ENCODE data around the gene ANGPTL2.

The ANGPTL2 gene

GRCh38 chr9:127136081-127136879 is 13.8 kb upstream of the ANGPTL2 start:
- no peak for DNase-seq (ENCODE audit: low read depth)

- DNase-seq (ENCODE audit: low read depth) = no peak
Observed at GRCh38 chr9:127135056-127135745, 12.8 kb upstream of the ANGPTL2 start.

DNA sequence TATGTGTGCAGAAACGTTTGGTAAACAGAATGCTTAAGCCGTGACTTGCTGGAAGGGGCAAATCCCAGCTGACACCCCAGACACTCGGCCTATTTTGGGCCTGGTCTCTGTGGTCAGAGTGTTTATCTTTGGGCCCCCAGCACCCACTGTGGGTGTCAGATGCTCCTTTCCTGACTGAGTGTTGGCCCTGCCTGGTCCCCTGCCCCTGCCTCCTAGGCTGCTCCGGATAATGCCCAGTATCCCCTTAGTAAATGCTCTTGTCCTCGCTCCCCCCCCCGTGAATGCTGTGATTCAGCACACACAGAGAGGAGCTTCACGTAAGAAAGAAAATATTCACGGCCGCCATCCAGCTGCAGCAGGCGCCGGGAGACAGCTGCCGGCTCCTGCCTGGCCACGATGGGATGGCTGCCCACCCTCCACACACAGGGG is 11.3 kb upstream of the ANGPTL2 start:
- no peak for DNase-seq (ENCODE audit: low read depth)

DNA sequence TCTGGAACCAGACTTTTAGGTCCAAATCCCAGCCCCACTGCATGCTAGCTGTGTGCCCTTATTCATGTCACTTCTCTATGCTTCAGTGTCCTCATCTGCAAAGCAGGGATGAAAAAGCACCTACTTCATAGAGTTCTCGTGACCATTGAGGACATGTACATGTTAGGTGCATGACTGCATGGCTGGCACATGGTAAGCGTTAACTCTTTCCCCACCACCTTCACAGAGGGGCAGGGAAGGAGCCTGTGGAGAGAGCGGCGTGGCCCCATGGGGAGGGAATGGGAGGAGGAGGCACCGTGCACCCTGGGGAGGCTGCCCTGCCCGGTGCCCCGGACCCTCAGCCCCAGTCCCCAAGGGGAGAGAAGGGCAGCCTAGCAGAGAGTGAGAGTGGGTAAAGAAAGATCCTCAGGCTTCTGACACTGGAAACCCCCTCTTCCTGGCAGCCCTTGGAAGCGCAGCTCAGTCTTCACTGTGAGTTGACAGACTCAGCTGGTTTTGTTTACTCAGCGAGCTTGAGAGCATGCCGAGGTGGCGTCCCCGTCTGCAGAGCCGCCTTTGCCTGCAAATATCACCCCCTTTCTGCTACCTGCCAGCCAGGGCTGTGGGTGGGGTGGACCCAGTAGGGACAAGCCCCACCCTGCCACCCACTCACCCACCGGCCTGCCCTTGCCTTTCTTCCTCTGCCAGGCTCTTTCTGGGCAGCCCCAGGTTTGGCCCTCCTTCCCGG is 10.6 kb upstream of the ANGPTL2 start:
- no peak for DNase-seq (ENCODE audit: low read depth)

- DNase-seq (ENCODE audit: low read depth) = no peak
Observed at GRCh38 chr9:127132375-127132774, 9.9 kb upstream of the ANGPTL2 start.

GRCh38 chr9:127131871-127132270 is 9.4 kb upstream of the ANGPTL2 start:
- DNase-seq (ENCODE audit: low read depth) = no peak

- no peak for DNase-seq (ENCODE audit: low read depth)
Observed at GRCh38 chr9:127130661-127131538, 8.5 kb upstream of the ANGPTL2 start.

DNA sequence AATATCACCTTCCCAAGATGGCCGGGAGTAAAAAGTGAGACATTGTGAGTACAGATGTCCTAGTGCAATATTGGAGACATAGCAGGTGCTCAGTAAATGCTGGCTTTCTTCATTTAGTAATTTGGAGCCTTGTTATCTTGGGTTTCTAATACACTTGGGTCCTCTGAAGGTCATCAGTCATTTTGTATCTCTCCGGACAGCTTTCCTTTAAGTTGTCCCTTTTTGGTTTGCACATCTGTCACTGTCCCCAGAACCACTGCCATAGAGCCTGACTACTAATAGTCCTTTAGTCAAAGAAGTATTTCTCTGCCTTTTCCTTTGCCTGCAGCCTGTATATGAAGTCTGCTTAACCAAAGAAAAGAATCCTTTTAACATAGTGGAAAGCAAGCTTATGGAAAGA is 7.8 kb upstream of the ANGPTL2 start:
- no peak for DNase-seq (ENCODE audit: low read depth)

DNA sequence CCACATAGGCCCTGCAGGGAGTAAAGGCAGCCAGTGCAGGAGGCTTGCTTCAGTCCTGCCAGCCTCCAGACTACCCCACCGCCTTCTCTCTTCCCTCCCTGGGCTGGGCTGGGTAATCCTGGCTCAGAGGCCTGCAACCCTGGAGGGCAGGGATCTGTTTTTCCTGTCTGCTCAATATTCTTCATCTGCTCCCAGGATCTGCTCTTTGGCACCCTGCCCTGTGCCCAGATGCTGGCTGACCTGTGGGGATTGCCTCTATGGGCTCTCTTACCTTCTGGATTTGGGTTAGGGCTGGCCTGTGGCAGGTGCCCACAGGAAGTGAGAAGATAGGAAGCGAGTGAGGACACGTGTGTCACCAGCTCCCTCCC is 7.3 kb upstream of the ANGPTL2 start:
- DNase-seq (ENCODE audit: low read depth) = no peak

GRCh38 chr9:127129073-127129717 is 6.8 kb upstream of the ANGPTL2 start:
- DNase-seq (ENCODE audit: low read depth) = no peak

GRCh38 chr9:127128341-127129072 is 6.1 kb upstream of the ANGPTL2 start:
- DNase-seq (ENCODE audit: low read depth) = no peak

- no peak for DNase-seq (ENCODE audit: low read depth)
Observed at GRCh38 chr9:127126971-127127370, 4.5 kb upstream of the ANGPTL2 start.

- DNase-seq (ENCODE audit: low read depth) = no peak
Observed at GRCh38 chr9:127124792-127125191, 2.4 kb upstream of the ANGPTL2 start.

DNA sequence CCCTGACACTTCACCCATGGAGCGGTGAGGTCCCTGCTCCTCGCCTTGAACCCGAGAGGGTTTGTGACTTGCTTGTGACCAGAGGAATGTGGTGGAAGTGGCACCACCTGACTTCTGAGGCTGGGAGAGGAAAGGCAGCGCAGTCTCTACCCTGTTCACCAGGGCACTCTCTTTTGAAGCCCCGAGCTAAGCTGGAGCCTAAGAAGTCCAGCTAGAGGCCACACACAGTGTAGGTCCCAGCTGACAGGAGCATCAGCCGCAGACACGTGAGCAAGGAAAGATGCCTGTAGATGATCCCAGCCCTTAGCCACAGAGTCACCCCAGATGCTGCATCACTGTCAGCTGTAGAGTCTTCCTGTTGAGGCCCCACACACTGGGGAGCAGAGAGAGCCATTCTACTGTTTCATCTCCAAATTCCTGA is 1.7 kb upstream of the ANGPTL2 start:
- DNase-seq (ENCODE audit: low read depth) = no peak

GRCh38 chr9:127123064-127123890 is 842 bp upstream of the ANGPTL2 start:
- DNase-seq (ENCODE audit: low read depth) = no peak

DNA sequence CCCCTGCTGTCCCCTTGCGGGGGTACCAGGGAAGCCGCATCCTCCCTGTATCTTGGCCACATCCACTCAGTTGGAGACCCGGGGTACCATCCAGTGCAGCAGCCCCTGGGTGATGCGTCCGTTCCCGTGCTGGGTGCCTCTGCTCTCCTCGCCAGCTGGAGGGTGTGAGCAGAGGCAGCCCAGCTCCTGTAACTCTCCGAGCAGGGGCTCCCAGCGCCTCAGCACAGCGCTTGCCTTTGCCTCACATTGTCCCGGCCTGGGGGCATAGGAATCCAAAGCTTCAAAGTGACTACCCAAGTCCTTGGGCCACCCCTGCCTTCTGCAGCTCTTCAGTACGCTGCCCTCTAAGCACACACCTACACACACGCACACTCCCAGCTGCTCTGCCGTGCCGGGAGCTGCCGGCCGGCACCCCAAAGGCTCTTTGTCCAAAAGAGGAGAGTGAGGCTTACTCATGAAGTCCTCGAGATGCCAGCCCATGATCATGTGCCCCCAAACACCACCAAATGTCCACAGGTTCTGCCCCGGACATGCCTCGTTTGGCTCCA is 733 bp downstream of the ANGPTL2 start:
- no peak for DNase-seq (ENCODE audit: low read depth)

DNA sequence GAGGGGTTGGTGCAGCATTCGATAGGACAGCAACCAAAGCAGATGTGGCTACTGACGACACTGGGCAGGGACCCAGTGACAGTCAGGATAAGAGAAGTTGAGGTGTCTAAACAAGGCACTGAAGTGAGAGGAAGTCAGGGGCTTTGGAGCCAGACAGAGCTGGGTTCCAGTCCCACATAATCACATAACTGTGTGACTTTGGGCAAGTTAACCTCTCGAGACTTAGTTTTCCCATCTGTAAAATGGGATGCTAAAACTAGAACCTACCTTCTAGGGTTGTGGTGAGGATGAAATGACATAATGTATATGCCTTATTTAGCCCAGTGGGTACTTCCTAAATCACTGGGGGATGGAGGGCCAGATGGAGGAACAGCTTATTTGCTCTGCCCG is 3.1 kb downstream of the ANGPTL2 start:
- DNase-seq (ENCODE audit: low read depth) = no peak

DNA sequence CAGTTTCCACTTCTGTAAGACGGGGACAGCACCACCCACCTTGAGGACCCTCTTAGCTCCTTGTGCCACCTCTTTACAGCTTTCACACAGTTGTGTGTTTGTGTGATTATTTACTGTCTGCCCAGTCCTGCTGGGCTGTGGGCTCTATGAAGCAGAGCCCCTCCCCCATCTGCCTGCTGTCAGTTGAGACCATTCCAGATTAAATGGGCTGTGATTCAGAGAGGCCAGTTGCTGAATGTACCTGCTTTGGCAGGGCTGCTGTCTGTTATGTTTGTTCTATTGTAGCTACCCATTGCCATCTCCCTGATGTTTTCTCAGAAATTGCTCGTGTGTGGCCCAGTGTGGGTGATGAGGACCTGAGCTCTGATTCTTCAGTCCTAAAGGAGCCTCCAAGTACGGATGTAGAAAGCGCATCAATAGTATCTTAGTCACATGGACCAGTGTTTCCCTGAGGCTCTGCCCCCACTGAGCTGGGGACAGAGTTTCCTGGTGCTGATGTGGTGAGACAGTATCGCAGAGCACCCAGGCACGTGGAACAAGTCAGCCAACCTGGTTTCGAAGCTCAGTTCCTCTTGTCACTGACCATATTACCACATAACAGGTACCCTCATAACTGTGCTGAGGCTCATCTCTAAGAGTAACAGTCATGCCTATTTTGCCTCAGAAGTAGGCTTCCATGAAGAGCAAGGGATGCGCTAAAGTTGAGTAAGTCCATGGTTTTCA is 3.7 kb downstream of the ANGPTL2 start:
- no peak for DNase-seq (ENCODE audit: low read depth)

- DNase-seq (ENCODE audit: low read depth) = no peak
Observed at GRCh38 chr9:127117801-127118200, 4.6 kb downstream of the ANGPTL2 start.
